Measurements from ENCODE around the gene BCLAF1.

Gene BCLAF1

GRCh38 chr6:136288566-136289326, 900 bp downstream of the BCLAF1 start:
- Mint-ChIP-seq H3K9me3 (no peaks in the 10 kb centered on the region), H3K4me1 (peaks cover 62% of the 10 kb centered on the region), H3K27me3 (no peaks in the 10 kb centered on the region), H3K4me3 (peak overlapping the region; percentile 98), H3K27ac (peak overlapping the region; percentile 100), H3K36me3 (peaks cover 18% of the 10 kb centered on the region)

- peak overlapping the region; percentile 98 for H3K4me3 Mint-ChIP-seq
- no peaks in the 10 kb centered on the region for H3K9me3 Mint-ChIP-seq
- peaks cover 83% of the 10 kb centered on the region for H3K4me1 Mint-ChIP-seq
- peaks cover 23% of the 10 kb centered on the region for H3K36me3 Mint-ChIP-seq
- no peaks in the 10 kb centered on the region for H3K27me3 Mint-ChIP-seq
- H3K27ac Mint-ChIP-seq: peak overlapping the region; percentile 52
Measured at GRCh38 chr6:136284909-136285308, 4.7 kb downstream of the BCLAF1 start.

GRCh38 chr6:136282906-136283305, 6.7 kb downstream of the BCLAF1 start:
- peak overlapping the region; percentile 98 for H3K4me3 Mint-ChIP-seq
- no peak overlapping the region for H3K27ac Mint-ChIP-seq
- no peaks in the 10 kb centered on the region for H3K27me3 Mint-ChIP-seq
- H3K9me3 Mint-ChIP-seq: no peaks in the 10 kb centered on the region
- peaks cover 89% of the 10 kb centered on the region for H3K4me1 Mint-ChIP-seq
- peaks cover 14% of the 10 kb centered on the region for H3K36me3 Mint-ChIP-seq

GRCh38 chr6:136280032-136280609, 9.5 kb downstream of the BCLAF1 start:
- peak overlapping the region; percentile 30 for H3K27ac Mint-ChIP-seq
- H3K4me3 Mint-ChIP-seq: peak overlapping the region; percentile 61
- H3K4me1 Mint-ChIP-seq: peaks cover 77% of the 10 kb centered on the region
- H3K27me3 Mint-ChIP-seq: no peaks in the 10 kb centered on the region
- H3K9me3 Mint-ChIP-seq: no peaks in the 10 kb centered on the region
- H3K36me3 Mint-ChIP-seq: peaks cover 19% of the 10 kb centered on the region

GRCh38 chr6:136274062-136274461, 15.6 kb downstream of the BCLAF1 start:
- H3K27ac Mint-ChIP-seq: peak overlapping the region; percentile 51
- no peaks in the 10 kb centered on the region for H3K27me3 Mint-ChIP-seq
- H3K9me3 Mint-ChIP-seq: no peaks in the 10 kb centered on the region
- H3K36me3 Mint-ChIP-seq: peaks cover 31% of the 10 kb centered on the region
- no peak overlapping the region for H3K4me3 Mint-ChIP-seq
- H3K4me1 Mint-ChIP-seq: peaks cover 68% of the 10 kb centered on the region

GRCh38 chr6:136265101-136265500, 24.5 kb downstream of the BCLAF1 start:
- H3K36me3 Mint-ChIP-seq: peaks cover 34% of the 10 kb centered on the region

GRCh38 chr6:136262940-136263339, 26.7 kb downstream of the BCLAF1 start:
- Mint-ChIP-seq H3K27ac (peak overlapping the region; percentile 5), H3K36me3 (peaks cover 29% of the 10 kb centered on the region), H3K4me1 (peaks cover 48% of the 10 kb centered on the region), H3K27me3 (no peaks in the 10 kb centered on the region), H3K9me3 (no peaks in the 10 kb centered on the region), H3K4me3 (no peak overlapping the region)

More at GRCh38 chr6:136265101-136265500, 24.5 kb downstream of the BCLAF1 start:
- no peak overlapping the region for H3K4me3 Mint-ChIP-seq
- H3K9me3 Mint-ChIP-seq: no peaks in the 10 kb centered on the region
- H3K4me1 Mint-ChIP-seq: peaks cover 63% of the 10 kb centered on the region
- peak overlapping the region; percentile 88 for H3K27ac Mint-ChIP-seq
- H3K27me3 Mint-ChIP-seq: no peaks in the 10 kb centered on the region

GRCh38 chr6:136254851-136255466, 34.7 kb downstream of the BCLAF1 start:
- H3K9me3 Mint-ChIP-seq: no peaks in the 10 kb centered on the region
- H3K4me1 Mint-ChIP-seq: peaks cover 32% of the 10 kb centered on the region
- H3K36me3 Mint-ChIP-seq: peaks cover 2% of the 10 kb centered on the region
- H3K27ac Mint-ChIP-seq: no peak overlapping the region
- no peak overlapping the region for H3K4me3 Mint-ChIP-seq
- no peaks in the 10 kb centered on the region for H3K27me3 Mint-ChIP-seq

- Mint-ChIP-seq H3K36me3 (peaks cover 2% of the 10 kb centered on the region), H3K4me1 (peaks cover 44% of the 10 kb centered on the region), H3K27ac (no peak overlapping the region), H3K9me3 (no peaks in the 10 kb centered on the region), H3K4me3 (no peak overlapping the region), H3K27me3 (no peaks in the 10 kb centered on the region)
Measured at GRCh38 chr6:136253734-136254133, 35.9 kb downstream of the BCLAF1 start.

- Mint-ChIP-seq H3K4me3 (no peak overlapping the region), H3K36me3 (no peaks in the 10 kb centered on the region), H3K4me1 (peaks cover 44% of the 10 kb centered on the region), H3K9me3 (no peaks in the 10 kb centered on the region), H3K27ac (no peak overlapping the region), H3K27me3 (no peaks in the 10 kb centered on the region)
Measured at GRCh38 chr6:136252441-136252840, 37.2 kb downstream of the BCLAF1 start.

- H3K27ac Mint-ChIP-seq: no peak overlapping the region
- H3K4me1 Mint-ChIP-seq: peaks cover 44% of the 10 kb centered on the region
- peaks cover 2% of the 10 kb centered on the region for H3K36me3 Mint-ChIP-seq
- no peaks in the 10 kb centered on the region for H3K9me3 Mint-ChIP-seq
- no peaks in the 10 kb centered on the region for H3K27me3 Mint-ChIP-seq
- H3K4me3 Mint-ChIP-seq: peak overlapping the region; percentile 99
Measured at GRCh38 chr6:136251394-136251793, 38.3 kb downstream of the BCLAF1 start.

- H3K4me1 Mint-ChIP-seq: peaks cover 44% of the 10 kb centered on the region
- H3K4me3 Mint-ChIP-seq: peak overlapping the region; percentile 99
- H3K27ac Mint-ChIP-seq: peak overlapping the region; percentile 86
- H3K36me3 Mint-ChIP-seq: peaks cover 2% of the 10 kb centered on the region
- no peaks in the 10 kb centered on the region for H3K9me3 Mint-ChIP-seq
- no peaks in the 10 kb centered on the region for H3K27me3 Mint-ChIP-seq
Measured at GRCh38 chr6:136250686-136251008, 39.0 kb downstream of the BCLAF1 start.

- Mint-ChIP-seq H3K36me3 (peaks cover 2% of the 10 kb centered on the region), H3K4me1 (peaks cover 44% of the 10 kb centered on the region), H3K4me3 (peak within 1 kb of the TSS; percentile 99), H3K9me3 (no peaks in the 10 kb centered on the region), H3K27me3 (no peaks in the 10 kb centered on the region), H3K27ac (peak within 1 kb of the TSS; percentile 86)
Measured at GRCh38 chr6:136249811-136250685, 39.6 kb downstream of the BCLAF1 start, which contains the start of gene MTFR2. Gene MTFR2, minus strand, starts transcription at chr6:136250311. Its CDS starts 1,212 bp downstream, at chr6:136249099.

- peak overlapping the region; percentile 99 for H3K4me3 Mint-ChIP-seq
- H3K4me1 Mint-ChIP-seq: peaks cover 44% of the 10 kb centered on the region
- H3K9me3 Mint-ChIP-seq: no peaks in the 10 kb centered on the region
- H3K36me3 Mint-ChIP-seq: peaks cover 2% of the 10 kb centered on the region
- H3K27ac Mint-ChIP-seq: peak overlapping the region; percentile 86
- no peaks in the 10 kb centered on the region for H3K27me3 Mint-ChIP-seq
Measured at GRCh38 chr6:136249336-136249735, 40.3 kb downstream of the BCLAF1 start.

GRCh38 chr6:136244061-136244616, 45.5 kb downstream of the BCLAF1 start:
- Mint-ChIP-seq H3K27me3 (no peaks in the 10 kb centered on the region), H3K27ac (no peak overlapping the region), H3K4me3 (no peak overlapping the region), H3K4me1 (peaks cover 4% of the 10 kb centered on the region), H3K36me3 (peaks cover 3% of the 10 kb centered on the region), H3K9me3 (no peaks in the 10 kb centered on the region)

Measured in activated naive CD4-positive, alpha-beta T cell treated with anti-CD3 and anti-CD28 coated beads, Interleukin-2, amount 50 U/mL, for 24 hours (primary cell).